Stimulated activated CD8-positive, alpha-beta memory T cell treated with anti-CD3 and anti-CD28 coated beads, Interleukin-7, amount 100 ng/mL, for 4 hours (primary cell): ENCODE results near the gene S100A14.
"Not testable (repeated sequence)": the region's sequence is repeated elsewhere in the genome, so short reads cannot be mapped to it uniquely, and the experiment has no call there.

ENCODE experiments used
- DNase-seq, 2 donors: peaks; one replicate each; pipeline ENCODE4 v3.0.0-alpha.2; 2020; ENCODE audit warnings: low read depth in 2 of 2

S100A14 gene

GRCh38 chr1:153616144-153616916 lies at the start of gene S100A14:
TSS of gene S100A14 (minus strand) at chr1:153616325. CDS start at chr1:153615858, 467 bp downstream.
- no peak for DNase-seq

GRCh38 chr1:153663211-153663610 lies 47.1 kb upstream of the S100A14 start:
- DNase-seq = no peak

DNA sequence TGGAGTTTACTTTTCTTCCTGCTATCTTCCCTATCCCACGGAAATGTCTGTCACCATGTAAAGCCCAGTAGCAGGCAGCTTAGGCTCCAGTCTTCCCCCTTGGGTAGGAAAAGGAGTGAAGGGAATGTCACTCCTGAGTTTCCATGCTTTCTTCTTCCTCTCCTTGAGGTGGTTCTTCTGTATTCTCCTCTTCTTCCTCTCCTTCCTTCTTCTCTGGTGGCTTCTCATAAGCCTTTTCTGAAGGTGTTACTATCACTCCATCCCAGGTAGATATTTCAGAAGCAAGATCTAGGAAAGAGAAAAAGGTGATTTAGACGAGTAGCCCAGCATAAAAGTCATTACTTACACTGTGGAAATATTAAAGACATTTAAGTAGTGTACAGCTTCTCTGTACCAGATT lies 46.1 kb upstream of the S100A14 start:
- DNase-seq = no peak

DNA sequence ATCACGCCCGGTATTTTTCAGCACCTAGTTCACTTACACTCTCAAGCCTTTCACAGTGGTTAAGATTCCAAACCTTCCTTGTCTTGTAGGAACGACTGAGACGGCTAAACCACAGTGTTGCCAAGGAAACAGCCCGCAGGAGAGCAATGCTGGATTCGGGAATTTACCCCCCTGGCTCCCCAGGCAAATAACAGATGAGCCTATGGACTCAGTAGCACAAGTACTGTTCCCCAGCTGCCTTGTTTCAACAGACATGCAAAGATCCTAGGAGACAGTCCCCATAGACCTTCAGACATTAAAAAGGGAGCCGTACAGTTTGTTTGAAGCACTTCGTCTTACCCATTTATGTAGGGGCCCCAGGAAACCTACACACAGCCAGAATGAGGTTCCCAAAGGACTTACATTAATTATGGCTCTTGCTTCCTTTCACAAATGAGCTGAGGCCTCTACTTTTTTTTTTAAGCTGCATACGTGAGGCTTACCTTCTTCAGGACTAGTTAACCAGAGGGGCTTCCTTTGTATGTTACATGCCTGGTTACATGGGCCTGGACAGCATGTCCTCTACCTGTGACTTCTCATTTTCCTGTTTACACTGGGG lies 45.1 kb upstream of the S100A14 start:
- DNase-seq = no peak

GRCh38 chr1:153659656-153660055 lies 43.5 kb upstream of the S100A14 start:
- no peak for DNase-seq

GRCh38 chr1:153659175-153659534 lies 43.0 kb upstream of the S100A14 start:
- DNase-seq = no peak

DNA sequence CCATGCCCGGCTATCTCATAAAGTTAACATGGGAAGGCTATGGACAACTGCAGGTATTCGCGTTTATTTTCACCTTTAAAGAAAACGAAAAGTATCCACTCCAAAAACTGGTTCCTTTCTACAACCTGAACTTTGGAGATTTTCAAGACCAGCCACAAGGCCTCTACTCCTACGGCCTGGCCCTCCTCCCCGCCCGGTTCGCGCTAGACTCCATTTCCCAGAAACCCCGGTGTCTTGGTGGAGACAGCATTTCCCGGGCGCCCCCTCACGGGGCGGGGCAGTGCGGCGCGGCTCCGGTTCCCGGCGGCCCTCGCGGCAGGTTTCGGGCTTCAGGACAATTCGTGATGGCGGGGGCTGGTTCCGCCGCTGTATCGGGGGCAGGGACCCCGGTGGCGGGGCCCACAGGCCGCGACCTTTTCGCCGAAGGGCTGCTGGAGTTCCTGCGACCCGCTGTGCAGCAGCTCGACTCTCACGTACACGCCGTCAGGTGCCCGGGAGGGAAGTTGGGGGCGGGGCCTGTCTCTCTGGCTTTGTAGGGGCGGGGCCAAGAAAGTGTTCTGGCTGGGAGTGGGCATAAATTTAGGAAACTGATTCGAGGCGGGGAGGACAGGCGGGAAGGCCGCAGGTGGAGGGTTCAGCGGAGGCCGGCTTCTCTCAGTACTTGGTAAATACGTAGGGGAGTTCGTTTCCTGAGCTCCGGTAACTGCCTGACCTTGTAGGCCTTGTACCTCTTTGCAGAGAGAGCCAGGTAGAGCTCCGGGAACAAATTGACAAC lies 42.5 kb upstream of the S100A14 start, which contains the start of gene SNAPIN:
Gene SNAPIN (plus strand): TSS at position 304 of the 775 bp plus-strand sequence. CDS start 41 bp downstream, at position 345.
- DNase-seq = peak; percentile 80 to 88

DNA sequence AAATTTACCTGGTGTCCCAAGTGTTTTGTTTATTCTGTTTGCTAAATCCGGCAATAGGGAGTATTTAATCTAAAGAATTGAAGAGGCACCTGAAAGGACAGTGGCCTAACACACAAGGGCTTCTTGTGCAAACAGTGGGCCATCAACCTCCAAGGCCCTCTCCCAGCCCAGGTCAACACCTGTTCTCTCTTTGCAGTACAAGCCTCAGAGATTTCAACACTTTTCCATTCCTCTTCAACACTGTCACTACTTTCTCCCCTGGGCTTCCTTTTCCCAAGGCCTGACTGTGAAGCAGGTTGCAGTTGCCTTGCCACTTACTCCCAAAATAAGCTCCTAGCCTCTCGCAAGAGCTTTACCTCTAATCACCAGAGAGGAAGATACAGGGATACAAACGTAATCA lies 39.2 kb upstream of the S100A14 start:
- DNase-seq = no peak

DNA sequence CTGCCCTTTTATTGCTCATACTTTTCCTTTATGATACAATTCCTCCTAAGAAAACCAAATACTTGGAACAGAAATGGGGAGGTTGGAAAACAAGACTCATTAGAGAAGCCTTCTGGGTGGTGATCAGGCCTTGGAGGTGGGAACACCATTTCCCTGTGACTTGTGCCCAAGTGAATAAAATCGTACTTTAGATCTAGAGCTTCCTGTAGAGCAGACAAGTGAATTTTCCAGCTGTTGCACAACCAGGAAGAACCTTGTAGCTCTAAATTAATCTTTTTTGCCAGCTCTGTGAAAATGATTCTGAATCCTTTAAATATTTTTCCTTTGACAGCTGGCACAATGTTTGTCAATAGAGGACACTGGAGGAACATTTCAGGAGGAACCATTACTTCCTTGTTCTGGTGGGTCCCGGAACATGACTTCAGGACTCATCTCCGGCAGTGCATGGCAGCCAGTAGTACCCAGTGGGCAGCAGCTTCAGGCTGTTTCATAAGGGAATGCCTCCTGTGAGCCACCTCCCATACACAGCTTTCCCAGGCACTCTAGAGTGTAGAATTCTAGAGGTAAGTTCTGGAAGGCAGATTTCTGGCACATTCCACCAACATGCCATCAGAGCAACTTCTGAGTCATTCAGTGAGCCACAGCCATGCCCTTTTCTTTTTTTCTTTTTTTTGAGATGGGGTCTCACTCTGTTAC lies 36.8 kb upstream of the S100A14 start:
- DNase-seq = no peak

- DNase-seq = no peak
These were observed 35.6 kb upstream of the S100A14 start for GRCh38 chr1:153651771-153652170.

GRCh38 chr1:153649863-153650235 lies 33.7 kb upstream of the S100A14 start:
- no peak for DNase-seq

DNA sequence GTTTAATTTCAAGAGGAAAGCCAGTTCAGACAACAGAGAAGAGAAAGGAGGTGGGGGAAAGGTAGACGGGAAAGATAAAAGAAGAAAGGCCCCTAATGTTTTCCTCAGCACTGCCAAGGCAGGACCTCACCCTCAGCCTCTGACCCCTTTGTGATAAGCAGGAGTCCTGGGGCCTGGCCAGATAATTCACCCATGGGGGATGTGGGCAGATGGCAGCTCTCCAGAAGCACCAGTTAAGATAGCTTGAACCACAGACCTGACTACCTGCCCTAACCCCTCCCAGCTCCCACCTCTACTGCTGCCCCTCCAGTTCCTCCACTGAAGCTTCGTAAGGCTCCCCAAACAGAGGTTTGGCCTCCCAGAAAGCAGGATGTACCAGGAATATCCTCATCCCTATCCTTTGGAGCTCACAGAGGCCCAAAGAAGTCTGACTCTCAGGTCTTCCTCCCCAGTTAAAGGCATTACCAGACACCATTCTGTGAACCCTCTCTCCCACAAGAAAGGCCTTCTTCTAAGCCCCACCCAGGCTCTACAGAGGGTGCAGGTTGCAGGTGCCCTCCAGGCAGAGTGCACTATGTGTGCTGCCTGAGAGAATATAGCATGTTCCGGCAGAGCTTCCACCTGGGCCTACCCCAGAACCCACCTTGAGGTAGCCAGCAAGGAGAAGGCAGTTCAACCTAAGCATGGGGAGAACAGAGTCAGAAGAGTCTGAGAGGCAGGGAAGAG lies 33.2 kb upstream of the S100A14 start:
- no peak for DNase-seq

DNA sequence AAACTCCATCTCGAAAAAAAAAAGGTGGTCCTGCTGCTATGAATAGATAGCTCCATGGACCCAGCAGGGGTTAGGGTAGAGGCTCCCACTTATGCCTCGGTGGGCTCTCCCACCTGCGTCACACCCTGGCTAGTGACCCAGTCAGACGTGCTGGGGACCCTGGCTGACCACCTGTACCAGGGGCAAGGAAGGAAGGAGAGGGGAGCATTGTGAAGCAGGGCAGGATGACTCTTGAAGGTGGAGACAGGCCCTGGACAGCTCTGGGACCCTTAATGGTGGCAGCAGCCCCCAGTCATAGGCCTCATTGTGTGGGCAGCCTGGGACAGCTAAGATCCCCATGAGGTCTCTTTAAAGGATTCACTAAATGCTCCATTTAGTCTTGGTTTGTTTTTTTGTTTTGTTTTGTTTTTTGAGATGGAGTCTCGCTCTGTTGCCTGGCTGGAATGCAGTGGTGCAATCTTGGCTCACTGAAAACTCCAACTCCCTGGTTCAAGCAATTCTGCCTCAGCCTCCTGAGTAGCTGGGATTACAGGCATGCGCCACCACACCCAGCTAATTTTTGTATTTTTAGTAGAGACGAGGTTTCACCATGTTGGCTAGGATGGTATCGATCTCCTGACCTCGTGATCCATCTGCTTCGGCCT lies 32.0 kb upstream of the S100A14 start:
- DNase-seq = no peak

DNA sequence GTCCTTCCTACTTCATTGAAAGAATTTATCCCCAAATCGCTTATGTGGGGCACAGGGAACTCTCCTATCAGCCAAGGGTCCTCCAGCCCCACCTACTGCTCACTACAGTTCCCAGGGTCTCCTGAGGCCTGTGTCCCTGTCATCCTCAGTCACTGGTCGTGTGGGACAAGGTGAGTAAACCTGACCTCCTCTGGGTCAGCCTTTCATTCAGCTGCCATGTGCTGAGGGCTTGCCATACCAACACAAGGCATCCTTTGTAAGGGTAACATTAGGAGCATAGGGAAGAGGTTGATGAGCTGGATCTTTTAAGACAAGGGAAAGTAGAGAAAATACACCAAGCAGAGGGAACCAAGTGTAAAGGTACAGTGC lies 31.2 kb upstream of the S100A14 start:
- DNase-seq = no peak

- no peak for DNase-seq
These were observed 30.7 kb upstream of the S100A14 start for GRCh38 chr1:153646672-153647345.

DNA sequence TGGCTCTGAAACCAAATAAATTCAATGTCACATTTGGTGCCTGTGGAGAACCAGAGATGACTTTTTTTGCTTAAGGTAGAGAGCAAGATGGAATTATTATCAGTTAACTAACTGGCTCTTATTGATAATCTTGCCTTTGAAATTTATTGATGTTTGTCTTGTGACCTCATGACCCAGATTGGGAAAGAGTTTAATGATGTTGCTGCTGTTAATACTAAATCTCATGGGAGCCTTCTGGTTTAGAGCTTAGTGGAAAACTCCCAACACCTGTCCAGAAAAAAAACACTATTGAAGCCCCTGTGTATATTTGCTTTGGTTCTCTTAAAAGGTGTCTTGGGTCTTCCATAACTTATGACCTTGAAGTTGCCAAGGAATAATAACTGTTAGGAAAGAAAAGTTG lies 27.7 kb upstream of the S100A14 start:
- no peak for DNase-seq

GRCh38 chr1:153643100-153643499 lies 27.0 kb upstream of the S100A14 start:
- DNase-seq = no peak

DNA sequence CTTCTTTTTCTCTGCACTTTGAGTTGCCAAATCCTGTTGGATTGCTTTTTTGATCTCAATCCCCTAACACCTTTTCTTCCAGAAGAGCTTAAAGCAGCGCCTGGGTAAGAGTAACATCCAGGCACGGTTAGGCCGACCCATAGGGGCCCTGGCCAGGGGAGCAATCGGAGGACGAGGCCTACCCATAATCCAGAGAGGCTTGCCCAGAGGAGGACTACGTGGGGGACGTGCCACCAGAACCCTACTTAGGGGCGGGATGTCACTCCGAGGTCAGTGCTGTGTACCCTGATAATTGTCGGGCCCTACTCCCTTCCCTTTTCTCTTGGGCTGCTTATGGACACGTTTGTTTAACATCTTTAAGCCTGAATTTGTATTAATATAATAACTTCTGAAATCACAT lies 26.0 kb upstream of the S100A14 start:
- no peak for DNase-seq

DNA sequence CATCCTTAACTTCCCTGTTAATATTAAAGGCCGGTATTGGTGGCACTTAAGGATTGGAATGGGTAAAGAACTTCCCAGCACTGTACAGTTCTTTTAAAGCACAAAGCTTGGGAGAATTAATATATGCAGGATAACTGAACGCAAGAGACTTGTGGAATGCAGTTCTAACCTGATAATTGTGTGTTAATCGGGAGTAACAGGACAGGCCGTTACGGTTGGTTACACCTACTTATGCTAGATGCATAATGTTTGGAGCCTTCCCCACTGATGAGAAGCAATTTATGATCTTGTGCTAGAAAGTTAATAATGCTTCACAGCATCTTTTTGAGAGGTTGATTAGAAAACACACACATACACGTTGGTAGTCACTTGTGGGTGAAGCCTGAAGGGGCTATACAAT lies 24.7 kb upstream of the S100A14 start:
- no peak for DNase-seq

DNA sequence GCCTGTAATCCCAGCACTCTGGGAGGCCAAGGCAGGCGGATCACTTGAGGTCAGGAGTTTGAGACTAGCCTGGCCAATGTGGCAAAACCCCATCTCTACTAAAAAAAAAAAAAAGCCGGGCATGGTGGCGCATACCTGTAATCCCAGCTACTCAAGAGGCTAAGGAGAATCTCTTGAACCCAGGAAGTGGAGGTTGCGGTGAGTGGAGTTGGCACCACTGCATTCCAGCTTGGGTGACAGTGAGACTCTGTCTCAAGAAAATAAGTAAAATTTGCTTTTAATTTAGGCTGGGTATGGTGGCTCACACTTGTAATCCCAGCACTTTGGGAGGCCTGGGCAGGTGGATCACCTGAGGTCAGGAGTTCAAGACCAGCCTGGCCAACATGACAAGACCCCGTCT lies 24.1 kb upstream of the S100A14 start:
- not testable (repeated sequence) for DNase-seq
